SW 1271 (cell line): ENCODE measurements around the gene SUDS3.

Experiments used
- DNase-seq, 2 experiments: peaks; one replicate each; lab custom pipeline; 2025; lab: John Stamatoyannopoulos, UW

Gene SUDS3

GRCh38 chr12:118356809-118357256, 19.5 kb upstream of the SUDS3 start:
- DNase-seq = peak in 1 of 2 experiments; percentile 75

- DNase-seq = peak; percentile 56 to 84
These were observed 18.9 kb upstream of the SUDS3 start for GRCh38 chr12:118357257-118358007.

DNA sequence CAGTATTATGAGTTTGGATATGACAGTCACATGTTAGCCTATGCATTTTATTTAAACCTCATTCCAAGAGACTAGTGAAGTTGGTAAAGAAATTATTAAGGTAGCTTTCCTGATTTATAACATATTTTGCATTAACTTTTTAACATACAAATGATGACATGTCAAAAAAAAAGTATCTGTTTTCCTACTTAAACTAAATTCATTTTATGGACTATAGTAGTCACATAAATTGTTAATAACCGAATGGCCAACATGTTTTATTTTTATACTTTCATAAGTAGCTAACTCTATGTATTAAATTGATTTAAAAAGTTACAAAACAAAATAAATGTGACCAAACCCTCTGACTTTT, 18.4 kb upstream of the SUDS3 start:
- no peak for DNase-seq

DNA sequence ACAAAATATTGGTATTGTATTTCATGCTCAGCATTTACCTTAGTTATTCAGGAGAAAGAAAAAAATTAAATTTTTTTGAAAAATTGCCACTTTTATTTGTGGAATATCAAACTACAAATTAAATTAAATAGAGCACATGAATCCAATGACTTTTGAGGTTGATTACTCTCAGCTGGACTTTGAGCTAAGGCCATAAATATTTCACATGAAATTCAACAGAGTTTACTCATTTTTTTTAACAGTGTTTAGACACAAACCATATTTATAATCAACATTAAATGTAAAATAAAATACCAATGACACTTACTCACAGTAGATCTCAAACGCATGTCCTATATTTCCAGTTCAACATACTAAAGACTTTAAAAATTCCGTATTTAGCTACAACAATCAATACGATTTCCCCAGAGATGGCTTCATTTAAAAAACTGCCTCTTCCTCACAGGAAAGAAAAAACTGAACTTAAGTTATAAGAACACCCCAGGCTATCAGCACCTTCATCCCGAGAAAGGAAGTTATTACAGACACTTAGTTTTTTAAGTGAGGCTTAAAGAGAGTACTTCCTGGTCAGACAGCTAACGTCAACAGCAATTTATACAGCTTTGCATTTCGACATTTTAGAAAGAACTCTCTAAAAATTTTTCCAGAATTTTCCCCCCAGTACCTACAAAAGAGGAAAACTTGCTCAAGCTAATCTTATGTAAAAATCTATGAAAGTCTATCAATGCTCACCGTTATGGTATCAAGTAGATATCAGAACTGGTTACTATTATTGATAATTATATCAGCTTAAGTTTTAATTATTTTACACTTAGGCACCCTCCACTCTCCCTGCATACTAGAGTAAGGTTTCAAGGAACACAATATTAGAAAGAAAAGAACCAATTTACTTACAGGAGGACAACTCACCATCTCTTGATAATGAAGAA, 17.5 kb upstream of the SUDS3 start:
- peak in 1 of 2 experiments; percentile 39 for DNase-seq

- DNase-seq = peak in 1 of 2 experiments; percentile 27
These were observed 16.8 kb upstream of the SUDS3 start for GRCh38 chr12:118359541-118359915.

GRCh38 chr12:118361092-118361404, 15.3 kb upstream of the SUDS3 start:
- DNase-seq = no peak

GRCh38 chr12:118361889-118362288, 14.5 kb upstream of the SUDS3 start:
- DNase-seq = no peak

GRCh38 chr12:118368821-118369220, 7.5 kb upstream of the SUDS3 start:
- DNase-seq = no peak

DNA sequence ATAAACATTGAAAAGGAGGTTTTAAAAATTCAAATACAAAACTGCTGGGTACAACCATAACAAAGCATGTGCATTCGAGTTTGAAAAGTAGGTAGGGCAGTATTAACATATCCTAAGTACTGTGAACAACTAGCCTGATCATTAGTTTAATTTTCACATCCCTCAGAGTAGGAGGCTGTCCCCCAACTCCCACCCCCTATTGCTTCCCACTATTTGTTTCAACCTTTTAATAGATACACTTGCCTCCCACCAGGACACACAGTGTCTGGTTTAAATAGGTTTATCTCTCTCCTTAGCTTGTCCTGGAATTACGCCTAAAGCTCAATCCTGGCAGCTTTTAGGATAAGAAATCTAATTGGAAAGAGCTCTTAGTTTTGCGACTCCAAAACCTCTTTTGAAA, 5.8 kb upstream of the SUDS3 start:
- DNase-seq = no peak

GRCh38 chr12:118371321-118372282, 4.8 kb upstream of the SUDS3 start:
- DNase-seq = peak in 1 of 2 experiments; percentile 11

- DNase-seq = peak; percentile 95 to 99
These were observed 3.5 kb upstream of the SUDS3 start, which contains the start of gene TAOK3 for GRCh38 chr12:118372541-118373495. Gene TAOK3 (minus strand): TSS chr12:118372907. CDS start chr12:118255567, 117,340 bp downstream.

GRCh38 chr12:118373616-118374015, 2.7 kb upstream of the SUDS3 start:
- no peak for DNase-seq

DNA sequence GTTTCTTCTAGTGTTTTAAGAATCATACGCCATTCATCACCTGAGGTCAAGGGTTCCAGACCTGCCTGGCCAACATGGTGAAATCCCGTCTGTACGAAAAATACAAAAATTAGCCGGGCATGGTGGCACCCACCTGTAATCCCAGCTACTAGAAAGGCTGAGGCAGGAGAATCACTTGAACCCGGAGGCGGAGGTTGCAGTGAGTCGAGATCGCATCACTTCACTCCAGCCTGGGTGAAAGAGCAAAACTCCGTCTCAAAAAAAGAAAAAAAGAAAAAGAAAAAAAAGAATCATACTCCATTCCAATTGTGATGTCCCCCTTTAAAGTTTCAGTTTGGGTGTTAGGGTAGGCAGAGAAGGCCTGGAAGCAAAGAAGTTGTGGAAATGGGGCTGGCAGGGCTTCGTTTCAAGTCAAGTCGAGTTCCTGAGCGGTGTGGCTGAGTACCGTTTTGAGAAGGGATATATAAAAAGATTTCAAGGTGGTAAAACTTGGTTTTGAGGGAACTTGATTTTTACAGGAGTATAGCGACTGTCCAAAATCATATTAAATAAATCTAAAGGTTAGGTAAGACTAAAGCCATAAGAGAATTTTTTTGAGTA, 2.1 kb upstream of the SUDS3 start:
- DNase-seq = no peak

DNA sequence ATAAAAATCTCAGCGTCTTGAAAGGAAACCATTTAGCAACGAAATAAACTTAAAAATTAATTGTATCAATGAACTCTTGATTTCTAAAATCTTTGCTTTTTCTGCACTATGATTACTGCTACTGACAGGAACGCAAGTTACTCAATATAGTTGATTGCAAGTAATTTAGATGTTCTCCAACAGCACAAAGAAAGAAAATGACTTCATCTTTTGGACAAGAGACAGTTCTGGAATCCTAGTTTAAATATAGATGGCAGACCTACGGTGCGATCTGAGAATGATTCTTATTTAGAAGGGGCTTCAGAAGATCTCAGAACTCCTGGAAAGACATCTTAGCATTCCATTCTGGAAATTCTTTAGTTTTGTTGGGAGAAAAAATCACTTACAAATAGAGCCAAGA, 1.4 kb upstream of the SUDS3 start:
- no peak for DNase-seq

- no peak for DNase-seq
These were observed 1.0 kb upstream of the SUDS3 start for GRCh38 chr12:118375348-118375747.

DNA sequence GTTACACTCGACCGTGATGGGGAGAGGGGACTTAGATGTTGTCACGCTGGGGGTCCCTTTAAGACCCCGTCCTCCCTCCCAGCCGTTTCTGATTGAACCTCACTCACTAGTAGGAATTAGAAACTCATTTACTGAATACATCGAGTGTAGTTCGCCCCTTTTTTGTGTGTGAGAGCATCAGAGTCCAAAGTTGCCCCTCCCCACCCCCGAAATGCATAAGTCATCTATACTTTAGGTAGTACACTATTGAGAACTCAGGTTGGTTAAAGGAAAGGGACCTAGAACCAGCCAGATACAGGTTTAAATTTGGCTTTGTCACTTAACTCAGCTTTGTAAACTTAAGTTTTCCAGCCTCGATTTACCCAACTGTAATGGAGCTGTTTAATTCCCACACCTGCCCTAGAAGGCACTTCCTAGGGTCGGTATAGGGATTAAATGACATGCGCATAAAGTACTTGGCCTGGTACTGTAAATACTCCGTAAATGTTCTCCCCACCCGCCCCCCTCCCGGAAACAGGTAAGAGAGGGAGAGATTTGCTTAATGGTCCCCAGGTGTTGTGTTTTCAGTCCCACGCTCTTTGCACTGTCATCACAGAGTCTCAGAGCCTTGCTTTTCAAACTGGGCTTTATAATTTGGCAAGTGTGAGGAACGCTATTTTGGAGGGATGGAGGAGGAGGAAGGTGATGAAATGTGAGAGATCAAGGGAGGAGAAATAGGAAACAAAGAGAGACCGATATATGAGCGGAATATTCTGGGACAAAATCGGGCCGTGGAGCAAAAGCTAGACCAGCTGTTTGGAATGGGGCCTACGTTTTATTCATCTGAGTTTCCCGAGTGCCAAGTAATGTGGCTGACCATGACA, 897 bp downstream of the SUDS3 start:
- DNase-seq = peak in 1 of 2 experiments; percentile 73

- DNase-seq = peak in 1 of 2 experiments; percentile 73
These were observed 1.6 kb downstream of the SUDS3 start for GRCh38 chr12:118377884-118378470.

DNA sequence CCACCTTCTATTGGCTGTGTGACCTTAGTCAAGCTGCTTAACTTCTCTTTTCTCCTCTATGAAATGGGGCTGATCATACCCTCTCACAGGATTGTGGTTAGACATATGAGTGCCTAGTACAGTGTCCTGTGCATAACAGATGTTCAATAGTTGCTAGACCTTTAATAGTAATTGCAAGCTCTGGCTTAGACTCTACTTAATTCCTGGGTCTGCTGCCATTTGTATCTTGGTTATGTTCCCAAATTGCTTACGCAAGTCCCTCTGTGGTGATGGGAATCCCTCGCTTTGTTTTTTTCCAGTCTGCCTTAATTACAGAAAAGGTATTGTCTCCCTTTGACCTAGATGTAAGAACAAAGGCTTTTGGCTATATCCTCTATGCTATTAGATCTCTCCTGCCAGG, 15.1 kb downstream of the SUDS3 start:
- no peak for DNase-seq

GRCh38 chr12:118391836-118392235, 15.5 kb downstream of the SUDS3 start:
- no peak for DNase-seq
